Sigmoid colon (tissue), 7 donors: ENCODE measurements around the gene HPS1. TPM values are rescaled to one million over a fixed set of nuclear protein-coding genes. Genes with fewer than 3 reads are reported as not detected.

Experiments used
- DNase-seq: peaks from one replicate; pipeline ENCODE4 v3.0.0-alpha.2; 2019
- H3K27ac ChIP-seq, 4 donors: fragments of 200-600 bp; sonication (generic); one replicate each; pipeline ENCODE4 v1.5.1; 2016 to 2019; ENCODE audit warnings: mild to moderate bottlenecking in 1 of 4
- H3K27me3 ChIP-seq, 3 donors: fragments of 200-600 bp; sonication (generic); one replicate each; pipeline ENCODE4 v1.5.1; 2019; ENCODE audit warnings: mild to moderate bottlenecking in 1 of 3
- H3K36me3 ChIP-seq, 4 donors: fragments of 200-600 bp; sonication (generic); one replicate each; pipeline ENCODE4 v1.5.1; 2016 to 2019
- H3K4me1 ChIP-seq, 4 donors: fragments of 200-600 bp; sonication (generic); one replicate each; pipeline ENCODE4 v1.5.1; 2017 to 2019
- H3K4me3 ChIP-seq, 4 donors: fragments of 200-600 bp; sonication (generic); one replicate each; pipeline ENCODE4 v1.5.1; 2017 to 2019; ENCODE audit warnings: mild to moderate bottlenecking in 2 of 4, moderate library complexity in 1 of 4
- H3K9me3 ChIP-seq, 4 donors: fragments of 200-600 bp in 3 of 4; sonication (generic) in 3 of 4; one replicate each; pipeline versions ENCODE4 v1.5.1 to v1.6.1; 2013 to 2019
- CTCF ChIP-seq, 4 experiments: fragments of 450-650 bp in 3 of 4; fragments of 200-600 bp in 1 of 4; IDR thresholded peaks; one replicate each; pipeline ENCODE4 v1.5.1; 2016 to 2019; ENCODE audit warnings: antibody characterized with exemption in 4 of 4, mild to moderate bottlenecking in 3 of 4, moderate library complexity in 2 of 4
- EP300 ChIP-seq, 4 donors: sonication (generic); formaldehyde crosslinking; IDR thresholded peaks; one replicate each; pipeline ENCODE4 v1.6.1; 2017; ENCODE audit warnings: antibody characterized with exemption in 4 of 4
- POLR2A ChIP-seq, 2 donors: fragments of 450-650 bp; IDR thresholded peaks; one replicate each; pipeline ENCODE4 v1.6.1; 2016; ENCODE audit warnings: antibody characterized with exemption in 2 of 2, mild to moderate bottlenecking in 2 of 2, moderate library complexity in 2 of 2
- POLR2AphosphoS5 ChIP-seq, 4 donors: sonication (generic); formaldehyde crosslinking; IDR thresholded peaks; one replicate each; pipeline ENCODE4 v1.6.1; 2017; ENCODE audit warnings: antibody characterized with exemption in 4 of 4
- WGBS, 2 donors: extraction: QIAGEN DNeasy Blood & Tissue Kit; methylation state at CpG; one replicate each; pipeline ENCODE4 v1.1.7; 2013; 5-methylcytosine and 5-hydroxymethylcytosine counted together
- intact Hi-C: fragments of 100-400 bp; cut with DNase I; formaldehyde crosslinking; loops from one replicate; pipeline ENCODE4 v1.15.1; 2023
- polyA plus RNA-seq, 3 donors: library from polyadenylated mRNA; stranded (reverse); fragments of 200-250 nt; gene quantifications; one replicate each; pipeline ENCODE4 v1.2.3, GENCODE V29; 2013
- total RNA-seq, 4 donors: library from RNA; depleted of rRNA; stranded (reverse); fragments of >200 nt; gene quantifications; one replicate each; pipeline ENCODE4 v1.1.0, GENCODE V29; 2016
- donor health status: healthy with polysubstance abuse.
- donor health status: Bipolar disorder and iron deficiency.
- donor health status: healthy.

The HPS1 gene
- total and polyA plus RNA-seq, 7 donors: 44.7 to 93.1 (median 70.7) TPM

GRCh38 chr10:98445200-98445812 is 1.4 kb downstream of the HPS1 start:
- peaks cover 4 to 45% (median 14%) of the 10 kb centered on the region in 4 donors for H3K36me3 ChIP-seq
- intact Hi-C loops: no loop called here
- no peak for TF ChIP-seq POLR2AphosphoS5 (IDR thresholded peaks at IDR 0.05)
- no peak for TF ChIP-seq CTCF (IDR thresholded peaks at IDR 0.05)
- TF ChIP-seq EP300 (IDR thresholded peaks at IDR 0.05): no peak
- TF ChIP-seq POLR2A (IDR thresholded peaks at IDR 0.05): no peak
- H3K9me3 ChIP-seq: no peaks in the 10 kb centered on the region
- H3K27ac ChIP-seq: peak overlapping the region; percentile 88 to 95 (median 93)
- DNase-seq: no peak
- H3K4me3 ChIP-seq: peak overlapping the region in 1 of 4 donors; percentile 94
- H3K27me3 ChIP-seq: no peaks in the 10 kb centered on the region
- H3K4me1 ChIP-seq: peaks cover 0 to 23% (median 13%) of the 10 kb centered on the region in 4 donors
- WGBS, 2 donors: 84 to 89% methylated on average over 10 of the region's 10 CpGs

- TF ChIP-seq POLR2A (IDR thresholded peaks at IDR 0.05) (no peak), POLR2AphosphoS5 (IDR thresholded peaks at IDR 0.05) (no peak), EP300 (IDR thresholded peaks at IDR 0.05) (no peak), CTCF (IDR thresholded peaks at IDR 0.05) (no peak)
- H3K36me3 ChIP-seq: peaks cover 4 to 53% (median 14%) of the 10 kb centered on the region in 4 donors
- no peaks in the 10 kb centered on the region for H3K27me3 ChIP-seq
- intact Hi-C loops: no loop called here
- H3K4me1 ChIP-seq: peaks cover 0 to 23% (median 13%) of the 10 kb centered on the region in 4 donors
- H3K9me3 ChIP-seq: no peaks in the 10 kb centered on the region
- H3K27ac ChIP-seq: no peak overlapping the region
- H3K4me3 ChIP-seq: no peak overlapping the region
- DNase-seq: no peak
- WGBS, 2 donors: 86 to 92% methylated on average over 9 of the region's 9 CpGs
Observed at GRCh38 chr10:98444314-98445006, 2.3 kb downstream of the HPS1 start.

GRCh38 chr10:98438715-98439114 is 8.0 kb downstream of the HPS1 start:
- Histone ChIP-seq H3K4me1 (no peaks in the 10 kb centered on the region), H3K4me3 (no peak overlapping the region), H3K27ac (no peak overlapping the region), H3K27me3 (no peaks in the 10 kb centered on the region), H3K9me3 (no peaks in the 10 kb centered on the region), H3K36me3 (peaks cover 21 to 74% (median 30%) of the 10 kb centered on the region in 4 donors)
- DNase-seq: no peak
- intact Hi-C loops: no loop called here
- 94% methylated on average over 4 of the region's 4 CpGs for WGBS, 2 donors
- TF ChIP-seq CTCF (IDR thresholded peaks at IDR 0.05) (no peak), POLR2AphosphoS5 (IDR thresholded peaks at IDR 0.05) (no peak), POLR2A (IDR thresholded peaks at IDR 0.05) (no peak), EP300 (IDR thresholded peaks at IDR 0.05) (no peak)

DNA sequence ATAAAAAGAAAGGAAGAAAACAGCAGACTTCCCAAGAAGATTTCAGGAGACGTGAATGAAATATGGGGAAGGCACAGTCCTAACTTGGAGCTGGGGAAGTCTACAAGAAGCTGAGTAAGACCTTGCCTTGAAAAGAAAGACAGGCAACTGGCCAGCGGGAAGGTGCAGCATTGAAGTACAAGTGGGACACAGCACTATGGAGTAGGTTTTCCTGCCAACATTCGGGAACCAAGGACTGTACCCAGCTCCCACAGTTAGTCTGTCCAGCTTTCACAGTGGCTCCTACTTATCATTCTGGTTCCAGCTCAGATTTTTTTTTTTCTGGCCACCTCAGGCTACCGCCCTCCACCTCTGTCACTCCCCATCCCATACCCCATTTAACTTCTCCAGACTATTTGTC is 10.0 kb downstream of the HPS1 start:
- intact Hi-C loops: no loop called here
- 97 to 98% methylated on average over 4 of the region's 4 CpGs for WGBS, 2 donors
- no peak for DNase-seq

DNA sequence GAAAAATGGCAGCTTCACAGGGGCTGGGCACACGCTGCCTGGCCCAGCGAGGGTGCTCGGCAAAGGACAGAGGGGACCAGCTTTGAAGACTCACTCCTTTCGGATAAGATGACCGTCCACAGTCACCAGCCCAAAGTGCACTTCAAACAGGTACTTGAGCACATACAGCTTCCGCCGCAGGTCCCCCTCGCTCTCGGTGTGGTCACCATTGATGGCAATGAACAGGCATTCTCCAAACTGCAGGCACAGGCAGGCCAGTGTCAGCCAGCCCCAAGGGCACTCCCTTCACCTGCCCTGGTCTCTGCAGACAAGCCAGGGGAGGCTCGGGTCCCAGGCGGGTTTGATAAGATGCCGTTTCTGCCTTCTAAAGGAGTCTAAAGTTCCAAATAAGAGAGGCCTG is 11.6 kb downstream of the HPS1 start:
- no peaks in the 10 kb centered on the region for H3K27me3 ChIP-seq
- no peak for DNase-seq
- 97 to 98% methylated on average over 12 of the region's 12 CpGs for WGBS, 2 donors
- intact Hi-C loops: no loop called here
- no peak for TF ChIP-seq POLR2A (IDR thresholded peaks at IDR 0.05)
- TF ChIP-seq EP300 (IDR thresholded peaks at IDR 0.05): no peak
- TF ChIP-seq CTCF (IDR thresholded peaks at IDR 0.05): no peak
- TF ChIP-seq POLR2AphosphoS5 (IDR thresholded peaks at IDR 0.05): no peak
- peaks cover 24 to 77% (median 56%) of the 10 kb centered on the region in 4 donors for H3K36me3 ChIP-seq
- no peaks in the 10 kb centered on the region for H3K4me1 ChIP-seq
- H3K27ac ChIP-seq: no peak overlapping the region
- H3K4me3 ChIP-seq: no peak overlapping the region
- peaks cover 0 to 2% (median 0%) of the 10 kb centered on the region in 4 donors for H3K9me3 ChIP-seq

More for the DNA sequence above, 10.0 kb downstream of the HPS1 start:
- H3K4me1 ChIP-seq: no peaks in the 10 kb centered on the region
- H3K36me3 ChIP-seq: peaks cover 17 to 75% (median 41%) of the 10 kb centered on the region in 4 donors
- no peak overlapping the region for H3K4me3 ChIP-seq
- TF ChIP-seq POLR2AphosphoS5 (IDR thresholded peaks at IDR 0.05): no peak
- H3K9me3 ChIP-seq: peaks cover 0 to 2% (median 0%) of the 10 kb centered on the region in 4 donors
- no peak overlapping the region for H3K27ac ChIP-seq
- H3K27me3 ChIP-seq: no peaks in the 10 kb centered on the region
